GM13976 (cell line): ENCODE measurements around the gene ADCY2.

Source experiments
- DNase-seq: peaks from one replicate; pipeline ENCODE4 v3.0.0; 2012; ENCODE audit warnings: low spot score
- CTCF ChIP-seq: IDR thresholded peaks from 2 replicates; pipeline ENCODE4 v1.5.1; 2012; ENCODE audit warnings: borderline replicate concordance, mild to moderate bottlenecking; ENCODE audit not compliant: insufficient read depth; ENCODE audit errors: extremely low read depth, missing control alignments, control extremely low read depth
- in situ Hi-C: fragments of 300-500 bp; cut with MboI; formaldehyde crosslinking; loops from one replicate; pipeline ENCODE4 v1.12.0; 2022; ENCODE audit warnings: low sequenced_read_pairs, mixed read lengths, inconsistent platforms; ENCODE audit not compliant: unreplicated experiment

The ADCY2 gene

GRCh38 chr5:7456206-7456605, 60.3 kb downstream of the ADCY2 start:
- in situ Hi-C loops, result no loop called here

GRCh38 chr5:7461371-7461770, 65.4 kb downstream of the ADCY2 start:
- DNase-seq, result no peak
- no peak for TF ChIP-seq CTCF
- in situ Hi-C loops, result no loop called here

More at GRCh38 chr5:7456206-7456605, 60.3 kb downstream of the ADCY2 start:
- no peak for TF ChIP-seq CTCF
- no peak for DNase-seq

- in situ Hi-C loops, result no loop called here
- DNase-seq, result no peak
- no peak for TF ChIP-seq CTCF
These were observed 66.8 kb downstream of the ADCY2 start for GRCh38 chr5:7462758-7463157.

GRCh38 chr5:7464182-7464581, 68.2 kb downstream of the ADCY2 start:
- no peak for DNase-seq
- in situ Hi-C loops, result no loop called here
- no peak for TF ChIP-seq CTCF

GRCh38 chr5:7467179-7467578, 71.2 kb downstream of the ADCY2 start:
- in situ Hi-C loops, result no loop called here
- no peak for TF ChIP-seq CTCF
- DNase-seq, result no peak

- in situ Hi-C loops, result no loop called here
- TF ChIP-seq CTCF, result no peak
- no peak for DNase-seq
These were observed 72.8 kb downstream of the ADCY2 start for GRCh38 chr5:7468742-7469141.

- no peak for TF ChIP-seq CTCF
- DNase-seq, result no peak
- in situ Hi-C loops, result no loop called here
These were observed 75.8 kb downstream of the ADCY2 start for GRCh38 chr5:7471710-7472109.
